Tibial artery (tissue), 4 donors: ENCODE results near the gene RRP8.

Source experiments
- DNase-seq, 2 donors: peaks; one replicate each; pipeline ENCODE4 v3.0.0-alpha.2; 2019
- H3K27ac ChIP-seq, 2 donors: fragments of 200-600 bp; sonication (generic) in 1 of 2; 1 replicate in 1 of 2; 2 replicates in 1 of 2; pipeline ENCODE4 v1.5.1; 2018 to 2019; ENCODE audit warnings: mild to moderate bottlenecking in 1 of 2
- H3K27me3 ChIP-seq, 2 donors: fragments of 200-600 bp; sonication (generic) in 1 of 2; one replicate each; pipeline versions ENCODE4 v1.5.1 to v1.6.0; 2016 to 2019
- H3K36me3 ChIP-seq, 3 donors: fragments of 200-600 bp; sonication (generic) in 2 of 3; one replicate each; pipeline ENCODE4 v1.5.1; 2016 to 2019; ENCODE audit warnings: mild to moderate bottlenecking in 2 of 3
- H3K4me1 ChIP-seq, 4 donors: fragments of 200-600 bp; sonication (generic) in 2 of 4; 1 replicate in 3 of 4; 2 replicates in 1 of 4; pipeline ENCODE4 v1.5.1; 2016 to 2019
- H3K4me3 ChIP-seq, 2 donors: fragments of 200-600 bp; sonication (generic) in 1 of 2; 1 replicate in 1 of 2; 2 replicates in 1 of 2; pipeline ENCODE4 v1.5.1; 2018 to 2019; ENCODE audit warnings: mild to moderate bottlenecking in 2 of 2
- H3K9me3 ChIP-seq, 3 donors: fragments of 200-600 bp; sonication (generic) in 1 of 3; one replicate each; pipeline ENCODE4 v1.5.1; 2016 to 2019
- intact Hi-C: fragments of 100-400 bp; cut with DNase I; formaldehyde crosslinking; loops from one replicate; pipeline ENCODE4 v1.15.0; 2023; ENCODE audit warnings: low total_unique reads
- TF ChIP-seq, protein P1 (sequence below), 2 experiments: fragments of 200-600 bp in 1 of 2; fragments of 450-650 bp in 1 of 2; IDR thresholded peaks; one replicate each; pipeline ENCODE4 v1.5.1; 2017 to 2019; ENCODE audit warnings: antibody characterized with exemption in 2 of 2, mild to moderate bottlenecking in 1 of 2, moderate library complexity in 1 of 2

RRP8 gene

DNA sequence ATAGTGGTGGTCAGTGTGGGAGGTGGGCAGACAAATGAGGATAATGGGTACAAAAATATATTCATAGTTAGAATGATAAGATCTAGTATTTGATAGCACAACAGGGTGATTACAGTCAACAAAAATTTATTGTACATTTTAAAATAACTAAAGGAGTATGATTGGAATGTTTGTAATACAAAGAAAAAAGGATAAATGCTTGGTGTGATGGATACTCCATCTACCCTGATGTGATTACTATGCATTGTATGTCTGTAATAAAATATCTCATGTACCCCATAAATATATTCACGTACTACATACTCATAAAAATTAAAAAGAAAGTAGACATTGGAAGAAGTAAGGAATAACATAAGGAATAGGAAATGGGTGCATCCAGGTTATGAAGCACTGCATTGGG, 15.4 kb downstream of the RRP8 start:
- Histone ChIP-seq H3K9me3 (peaks cover 0 to 10% (median 8%) of the 10 kb centered on the region in 3 donors), H3K27ac (peak overlapping the region; percentile 43 to 56), H3K4me1 (peaks cover 0 to 19% (median 9%) of the 10 kb centered on the region in 4 donors), H3K36me3 (peaks cover 0 to 4% (median 0%) of the 10 kb centered on the region in 3 donors), H3K4me3 (no peak overlapping the region), H3K27me3 (no peaks in the 10 kb centered on the region)
- TF ChIP-seq, protein P1, sequence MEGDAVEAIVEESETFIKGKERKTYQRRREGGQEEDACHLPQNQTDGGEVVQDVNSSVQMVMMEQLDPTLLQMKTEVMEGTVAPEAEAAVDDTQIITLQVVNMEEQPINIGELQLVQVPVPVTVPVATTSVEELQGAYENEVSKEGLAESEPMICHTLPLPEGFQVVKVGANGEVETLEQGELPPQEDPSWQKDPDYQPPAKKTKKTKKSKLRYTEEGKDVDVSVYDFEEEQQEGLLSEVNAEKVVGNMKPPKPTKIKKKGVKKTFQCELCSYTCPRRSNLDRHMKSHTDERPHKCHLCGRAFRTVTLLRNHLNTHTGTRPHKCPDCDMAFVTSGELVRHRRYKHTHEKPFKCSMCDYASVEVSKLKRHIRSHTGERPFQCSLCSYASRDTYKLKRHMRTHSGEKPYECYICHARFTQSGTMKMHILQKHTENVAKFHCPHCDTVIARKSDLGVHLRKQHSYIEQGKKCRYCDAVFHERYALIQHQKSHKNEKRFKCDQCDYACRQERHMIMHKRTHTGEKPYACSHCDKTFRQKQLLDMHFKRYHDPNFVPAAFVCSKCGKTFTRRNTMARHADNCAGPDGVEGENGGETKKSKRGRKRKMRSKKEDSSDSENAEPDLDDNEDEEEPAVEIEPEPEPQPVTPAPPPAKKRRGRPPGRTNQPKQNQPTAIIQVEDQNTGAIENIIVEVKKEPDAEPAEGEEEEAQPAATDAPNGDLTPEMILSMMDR (IDR thresholded peaks at IDR 0.05): no peak
- intact Hi-C loops: loop anchor here (10.0 kb wide), 1 partner anchor 53 kb away; no protein-coding TSS in a partner anchor
- no peak for DNase-seq

DNA sequence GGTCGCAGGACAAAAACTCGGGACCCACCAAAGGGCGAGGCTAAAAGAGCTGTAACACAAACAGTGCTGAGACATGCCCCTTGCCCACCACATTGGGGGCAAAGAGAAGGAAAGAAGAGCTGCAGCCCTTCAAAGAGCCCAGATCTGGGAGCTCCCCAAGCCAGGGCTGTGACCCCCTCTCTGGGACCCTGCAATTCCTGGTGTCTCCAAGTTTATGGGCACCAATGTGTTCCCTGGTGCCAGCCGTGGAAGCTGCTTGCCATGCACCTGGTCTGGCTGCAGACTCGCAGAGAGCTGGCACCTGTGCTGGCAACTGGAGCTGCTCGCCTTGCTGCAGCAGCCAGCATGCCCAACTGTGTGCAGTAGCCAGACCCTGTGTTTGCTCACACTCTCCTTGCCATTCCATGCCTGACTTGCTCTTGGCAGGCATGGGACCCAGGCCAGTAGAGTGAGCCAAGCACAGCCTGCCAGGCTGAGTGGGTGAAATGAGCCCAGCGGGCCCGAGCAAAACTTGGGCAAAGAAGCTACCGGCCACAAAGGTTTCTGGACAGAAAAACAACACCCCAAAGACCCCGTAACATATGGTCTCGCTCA, 16.0 kb downstream of the RRP8 start:
- TF ChIP-seq, protein P1 (IDR thresholded peaks at IDR 0.05): no peak
- peaks cover 0 to 19% (median 9%) of the 10 kb centered on the region in 4 donors for H3K4me1 ChIP-seq
- H3K9me3 ChIP-seq: peaks cover 0 to 10% (median 8%) of the 10 kb centered on the region in 3 donors
- intact Hi-C loops: loop anchor here (10.0 kb wide), 1 partner anchor 53 kb away; no protein-coding TSS in a partner anchor
- DNase-seq: peak in 1 of 2 donors; percentile 82
- no peaks in the 10 kb centered on the region for H3K27me3 ChIP-seq
- peak overlapping the region; percentile 43 to 56 for H3K27ac ChIP-seq
- H3K36me3 ChIP-seq: peaks cover 0 to 4% (median 0%) of the 10 kb centered on the region in 3 donors
- H3K4me3 ChIP-seq: no peak overlapping the region

DNA sequence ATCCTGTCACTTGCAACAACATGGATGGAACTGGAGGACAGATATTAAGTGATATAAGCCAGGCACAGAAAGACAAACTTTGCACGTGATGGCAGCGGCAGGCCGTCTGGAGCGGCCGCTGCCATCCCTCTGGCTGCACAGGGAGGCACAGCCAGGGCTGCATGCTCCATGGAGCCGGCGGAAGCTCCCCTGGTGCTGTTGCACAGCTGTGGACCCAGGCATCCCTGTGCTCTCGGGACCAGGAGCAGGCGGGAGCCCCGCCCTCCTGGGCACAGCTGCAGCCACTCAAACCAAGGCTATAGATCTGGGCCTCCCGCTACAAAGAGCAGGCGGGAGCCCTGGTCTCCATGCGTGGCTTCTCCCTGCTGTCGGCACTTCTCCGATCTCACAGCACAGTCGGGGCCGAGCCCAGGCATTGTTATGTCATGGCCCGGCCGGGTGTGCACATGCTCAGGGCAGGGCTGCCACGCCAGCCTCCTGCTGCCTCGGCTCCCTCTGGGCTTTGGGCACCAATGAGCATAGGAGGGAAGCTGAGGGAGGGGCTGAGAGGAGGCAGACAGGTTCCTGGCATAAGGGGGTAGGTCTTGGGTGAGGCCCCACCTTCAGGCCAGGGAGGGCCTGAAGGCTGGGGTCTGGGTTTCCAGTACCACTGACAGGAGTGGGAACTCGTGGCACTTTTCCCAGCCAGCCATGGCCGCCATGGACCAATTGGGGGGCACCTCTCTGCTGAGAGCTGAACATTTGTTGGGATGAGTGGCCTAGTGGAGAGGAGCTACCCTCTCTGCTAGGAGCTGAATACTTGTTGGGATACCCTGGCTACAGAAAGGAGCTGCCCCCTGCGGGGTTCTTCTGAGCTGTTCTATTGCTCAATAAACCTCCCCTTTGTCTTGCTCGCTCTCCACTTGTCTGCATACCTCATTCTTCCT, 16.7 kb downstream of the RRP8 start:
- H3K4me1 ChIP-seq: peaks cover 0 to 19% (median 9%) of the 10 kb centered on the region in 4 donors
- H3K27ac ChIP-seq: peak overlapping the region in 1 of 2 donors; percentile 56
- no peak for DNase-seq
- intact Hi-C loops: loop anchor here (10.0 kb wide), 1 partner anchor 52 kb away; no protein-coding TSS in a partner anchor
- peaks cover 0 to 4% (median 0%) of the 10 kb centered on the region in 3 donors for H3K36me3 ChIP-seq
- H3K4me3 ChIP-seq: no peak overlapping the region
- H3K9me3 ChIP-seq: peaks cover 0 to 10% (median 8%) of the 10 kb centered on the region in 3 donors
- H3K27me3 ChIP-seq: no peaks in the 10 kb centered on the region
- TF ChIP-seq, protein P1 (IDR thresholded peaks at IDR 0.05): no peak

DNA sequence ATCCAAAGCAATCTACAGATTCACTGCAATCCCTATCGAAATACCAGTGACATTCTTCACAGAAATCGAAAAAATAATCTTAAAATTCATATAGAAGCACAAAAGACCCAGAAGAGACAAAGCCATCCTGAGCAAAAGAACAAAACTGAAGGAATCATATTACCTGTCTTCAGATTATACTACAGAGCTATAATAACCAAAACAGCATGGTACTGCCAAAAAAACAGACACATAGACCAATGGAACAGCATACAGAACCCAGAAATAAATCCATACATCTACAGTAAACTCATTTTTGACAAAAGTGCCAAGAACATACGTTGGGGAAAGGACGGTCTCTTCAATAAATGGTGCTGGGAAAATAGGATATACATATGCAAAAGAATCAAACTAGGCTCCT, 18.9 kb downstream of the RRP8 start:
- intact Hi-C loops: loop anchor here (10.0 kb wide), 1 partner anchor 50 kb away; no protein-coding TSS in a partner anchor
- H3K9me3 ChIP-seq: peaks cover 0 to 10% (median 8%) of the 10 kb centered on the region in 3 donors
- TF ChIP-seq, protein P1 (IDR thresholded peaks at IDR 0.05): no peak
- no peak overlapping the region for H3K4me3 ChIP-seq
- peaks cover 0 to 19% (median 9%) of the 10 kb centered on the region in 4 donors for H3K4me1 ChIP-seq
- no peak for DNase-seq
- no peaks in the 10 kb centered on the region for H3K27me3 ChIP-seq
- no peak overlapping the region for H3K27ac ChIP-seq
- H3K36me3 ChIP-seq: peaks cover 0 to 4% (median 0%) of the 10 kb centered on the region in 3 donors

DNA sequence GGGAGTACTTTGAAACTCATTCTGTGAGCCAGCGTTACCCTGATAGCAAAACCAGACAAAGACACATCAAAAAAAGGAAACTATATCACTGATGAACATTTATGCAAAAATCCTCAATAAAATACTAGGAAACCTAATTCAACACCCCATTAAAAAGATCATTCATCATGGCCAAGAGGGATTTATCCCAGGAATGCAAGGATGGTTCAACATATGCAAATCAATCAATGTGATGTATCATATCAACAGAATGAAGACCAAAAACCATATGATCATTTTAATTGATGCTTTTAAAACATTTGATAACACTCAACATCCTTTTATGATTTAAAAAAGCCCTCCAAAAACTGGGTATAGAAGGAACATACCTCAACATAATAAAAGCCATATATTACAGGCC, 19.8 kb downstream of the RRP8 start:
- TF ChIP-seq, protein P1 (IDR thresholded peaks at IDR 0.05): no peak
- intact Hi-C loops: loop anchor here (10.0 kb wide), 1 partner anchor 49 kb away; no protein-coding TSS in a partner anchor
- Histone ChIP-seq H3K27ac (no peak overlapping the region), H3K4me1 (peaks cover 0 to 19% (median 9%) of the 10 kb centered on the region in 4 donors), H3K27me3 (no peaks in the 10 kb centered on the region), H3K4me3 (no peak overlapping the region), H3K9me3 (peaks cover 0 to 10% (median 8%) of the 10 kb centered on the region in 3 donors), H3K36me3 (peaks cover 0 to 4% (median 0%) of the 10 kb centered on the region in 3 donors)
- no peak for DNase-seq
